ENCODE results near the gene SF3B1. TPM values are rescaled to one million over a fixed set of nuclear protein-coding genes. Genes with fewer than 3 reads are reported as not detected.
A peak's percentile ranks its signal among the peaks of the same experiment; 100 is the strongest.

Gene SF3B1
- polyA plus RNA-seq, 1 experiment = 651 TPM

- CTCF ChIA-PET = interaction anchor here (1.5 kb wide), 1 partner anchor 245 kb away, joined by 4 read pairs; no protein-coding TSS in a partner anchor
- POLR2A ChIA-PET = no interaction called here
- DNase-seq (ENCODE audit: low read depth, low spot score) = no peak
These were observed 76.8 kb downstream of the SF3B1 start for GRCh38 chr2:197357986-197358385.

GRCh38 chr2:197356136-197356535 is 78.7 kb downstream of the SF3B1 start:
- no peak for DNase-seq (ENCODE audit: low read depth, low spot score)
- Histone ChIP-seq H3K27ac (ENCODE audit: low read depth, low read length) (no peak overlapping the region), H3K9me3 (ENCODE audit: control insufficient read depth, insufficient read depth, low read length) (no peaks in the 10 kb centered on the region), H3K27me3 (ENCODE audit: control insufficient read depth, insufficient read depth, low read length) (no peaks in the 10 kb centered on the region), H3K4me3 (ENCODE audit: low read depth, low read length) (no peak overlapping the region)
- ChIA-PET POLR2A (no interaction called here), CTCF (interaction anchor here (0.7 to 1.3 kb wide), 6 partner anchors 8 to 246 kb away, joined by 3 to 5 read pairs (median 3); no protein-coding TSS in a partner anchor)
- TF ChIP-seq CTCF (IDR thresholded peaks at IDR 0.05; ENCODE audit: low read depth, low read length) = peak; percentile 58

More at GRCh38 chr2:197357986-197358385, 76.8 kb downstream of the SF3B1 start:
- Histone ChIP-seq H3K4me3 (ENCODE audit: low read depth, low read length) (no peak overlapping the region), H3K9me3 (ENCODE audit: control insufficient read depth, insufficient read depth, low read length) (no peaks in the 10 kb centered on the region), H3K27ac (ENCODE audit: low read depth, low read length) (no peak overlapping the region), H3K27me3 (ENCODE audit: control insufficient read depth, insufficient read depth, low read length) (no peaks in the 10 kb centered on the region)
- TF ChIP-seq CTCF (IDR thresholded peaks at IDR 0.05; ENCODE audit: low read depth, low read length) = no peak

- Histone ChIP-seq H3K27me3 (ENCODE audit: control insufficient read depth, insufficient read depth, low read length) (no peaks in the 10 kb centered on the region), H3K4me3 (ENCODE audit: low read depth, low read length) (no peak overlapping the region), H3K27ac (ENCODE audit: low read depth, low read length) (no peak overlapping the region), H3K9me3 (ENCODE audit: control insufficient read depth, insufficient read depth, low read length) (no peaks in the 10 kb centered on the region)
- no peak for DNase-seq (ENCODE audit: low read depth, low spot score)
- POLR2A ChIA-PET = no interaction called here
- CTCF ChIA-PET = interaction anchor here (1.0 kb wide), 1 partner anchor 241 kb away, joined by 3 read pairs; no protein-coding TSS in a partner anchor
- no peak for TF ChIP-seq CTCF (IDR thresholded peaks at IDR 0.05; ENCODE audit: low read depth, low read length)
These were observed 80.7 kb downstream of the SF3B1 start for GRCh38 chr2:197354169-197354558.

- Histone ChIP-seq H3K4me3 (ENCODE audit: low read depth, low read length) (no peak overlapping the region), H3K27ac (ENCODE audit: low read depth, low read length) (no peak overlapping the region), H3K9me3 (ENCODE audit: control insufficient read depth, insufficient read depth, low read length) (no peaks in the 10 kb centered on the region), H3K27me3 (ENCODE audit: control insufficient read depth, insufficient read depth, low read length) (no peaks in the 10 kb centered on the region)
- ChIA-PET POLR2A (interaction anchor here (0.6 kb wide), 1 partner anchor 15 kb away, joined by 4 read pairs; no protein-coding TSS in a partner anchor), CTCF (interaction anchor here (1.0 kb wide), 1 partner anchor 240 kb away, joined by 3 read pairs; no protein-coding TSS in a partner anchor)
- no peak for TF ChIP-seq CTCF (IDR thresholded peaks at IDR 0.05; ENCODE audit: low read depth, low read length)
- DNase-seq (ENCODE audit: low read depth, low spot score) = no peak
These were observed 81.2 kb downstream of the SF3B1 start for GRCh38 chr2:197353393-197354168.

- Histone ChIP-seq H3K4me3 (ENCODE audit: low read depth, low read length) (no peak overlapping the region), H3K9me3 (ENCODE audit: control insufficient read depth, insufficient read depth, low read length) (no peaks in the 10 kb centered on the region), H3K27me3 (ENCODE audit: control insufficient read depth, insufficient read depth, low read length) (no peaks in the 10 kb centered on the region), H3K27ac (ENCODE audit: low read depth, low read length) (no peak overlapping the region)
- POLR2A ChIA-PET = no interaction called here
- DNase-seq (ENCODE audit: low read depth, low spot score) = no peak
- TF ChIP-seq CTCF (IDR thresholded peaks at IDR 0.05; ENCODE audit: low read depth, low read length) = no peak
- CTCF ChIA-PET = no interaction called here
These were observed 85.1 kb downstream of the SF3B1 start for GRCh38 chr2:197349699-197350098.

Measured in AG04450 (cell line).